Effector CD8-positive, alpha-beta T cell (primary cell): ENCODE measurements around the gene ARHGEF10L.

ENCODE experiments used
- DNase-seq: peaks from one replicate; lab custom pipeline; 2025; lab: John Stamatoyannopoulos, UW

ARHGEF10L gene

GRCh38 chr1:17569200-17570139, 30.0 kb downstream of the ARHGEF10L start:
- no peak for DNase-seq

- no peak for DNase-seq
Measured at GRCh38 chr1:17570228-17570627, 30.7 kb downstream of the ARHGEF10L start.

DNA sequence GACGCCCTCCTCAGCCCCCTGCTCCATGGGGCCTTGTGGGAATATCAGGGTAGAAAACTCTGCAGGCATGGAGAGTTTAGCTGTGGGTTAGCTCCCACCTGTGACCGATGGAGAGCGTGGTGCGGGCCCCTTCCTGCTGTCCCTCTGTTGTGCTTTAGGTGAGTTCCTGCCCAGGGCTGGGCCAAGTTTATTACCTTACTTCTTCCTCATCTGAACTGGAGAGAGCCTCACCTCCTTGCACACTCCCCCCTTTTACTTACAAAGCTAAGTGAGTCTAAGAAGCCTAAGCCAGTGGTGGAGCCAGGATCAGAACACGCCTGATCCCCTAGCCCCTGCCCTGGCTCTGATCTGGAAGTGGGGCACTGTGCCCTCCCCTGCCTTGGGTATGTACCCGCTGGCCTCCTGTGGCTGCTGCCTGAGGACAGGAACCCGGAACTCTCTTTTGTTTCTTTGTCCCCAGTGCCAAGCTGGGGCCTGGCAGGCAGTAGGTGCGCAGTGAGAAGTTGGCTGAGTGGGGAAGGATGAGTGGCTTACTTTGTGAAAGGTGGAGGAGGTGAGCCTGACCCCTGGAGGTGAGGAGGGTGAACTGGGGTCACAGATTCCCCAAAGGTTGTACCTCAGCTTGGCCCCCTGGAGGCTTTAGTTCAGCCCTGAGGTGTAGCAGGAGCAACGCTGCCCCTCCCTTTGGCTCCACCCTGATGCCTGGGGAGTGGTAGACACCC, 32.9 kb downstream of the ARHGEF10L start:
- no peak for DNase-seq

DNA sequence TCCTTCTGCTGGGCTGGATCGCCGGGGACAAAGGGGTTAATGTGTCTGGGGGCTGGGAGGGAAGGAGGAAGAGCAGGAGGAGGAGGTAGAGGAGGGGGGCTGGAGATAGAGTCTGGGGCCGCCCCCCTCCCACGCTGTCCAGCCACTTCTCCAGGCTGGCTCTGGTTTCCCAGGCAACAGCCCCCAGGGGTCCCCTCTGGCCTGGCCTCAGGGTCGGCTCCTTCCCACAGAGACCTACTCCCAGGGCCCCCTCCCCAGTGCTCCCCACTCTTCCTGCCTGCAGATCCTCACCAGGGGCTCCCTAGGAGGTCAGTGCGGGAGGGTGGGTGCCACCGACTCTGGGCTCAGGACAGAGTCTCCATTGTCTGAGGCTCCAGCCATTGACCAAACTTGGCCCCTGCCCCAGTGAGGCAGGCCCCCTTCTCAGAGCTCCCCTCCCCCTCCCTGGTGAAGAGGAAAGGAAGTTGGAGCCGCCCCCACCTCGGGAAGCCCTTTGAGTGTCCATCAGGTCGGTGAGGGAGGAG, 34.1 kb downstream of the ARHGEF10L start:
- no peak for DNase-seq

GRCh38 chr1:17574516-17574915, 35.0 kb downstream of the ARHGEF10L start:
- no peak for DNase-seq

- DNase-seq = no peak
Measured at GRCh38 chr1:17575797-17576518, 36.5 kb downstream of the ARHGEF10L start.

DNA sequence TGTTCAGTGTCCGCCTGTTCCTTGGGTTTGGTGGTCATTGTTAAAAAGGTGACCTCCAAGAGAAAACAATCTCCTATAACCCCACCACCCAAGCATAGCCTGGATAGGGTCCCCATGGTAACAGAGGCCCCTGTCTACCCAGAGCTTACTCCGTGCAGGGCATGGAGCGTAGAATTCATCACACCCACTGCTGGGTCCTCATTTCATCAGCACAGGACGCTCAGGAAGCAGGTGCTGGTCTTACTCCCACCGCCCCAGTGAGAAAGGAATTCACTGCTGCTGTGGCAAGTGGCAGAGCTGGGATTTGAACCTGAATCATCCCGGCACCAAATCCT, 37.0 kb downstream of the ARHGEF10L start:
- DNase-seq = no peak

DNA sequence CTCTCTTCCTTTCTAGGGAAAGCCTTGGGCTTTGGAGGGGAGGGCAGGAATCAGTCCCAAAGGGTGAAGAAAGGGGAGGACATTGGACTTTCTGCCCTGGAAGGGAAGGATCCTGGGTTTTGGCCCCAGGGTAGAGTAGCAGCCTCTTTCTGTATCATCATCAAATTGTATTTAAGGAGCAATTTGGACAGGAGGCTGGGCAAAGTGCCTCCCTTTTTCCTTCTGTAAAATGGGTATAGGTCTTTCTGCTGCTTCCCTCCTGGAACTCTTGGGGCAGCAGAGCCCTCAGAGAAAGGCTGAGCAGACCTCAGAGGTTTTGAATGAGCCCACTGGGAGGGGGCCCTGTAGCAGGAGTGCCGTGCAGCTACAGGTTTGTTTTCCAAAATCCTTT, 38.4 kb downstream of the ARHGEF10L start:
- no peak for DNase-seq

DNA sequence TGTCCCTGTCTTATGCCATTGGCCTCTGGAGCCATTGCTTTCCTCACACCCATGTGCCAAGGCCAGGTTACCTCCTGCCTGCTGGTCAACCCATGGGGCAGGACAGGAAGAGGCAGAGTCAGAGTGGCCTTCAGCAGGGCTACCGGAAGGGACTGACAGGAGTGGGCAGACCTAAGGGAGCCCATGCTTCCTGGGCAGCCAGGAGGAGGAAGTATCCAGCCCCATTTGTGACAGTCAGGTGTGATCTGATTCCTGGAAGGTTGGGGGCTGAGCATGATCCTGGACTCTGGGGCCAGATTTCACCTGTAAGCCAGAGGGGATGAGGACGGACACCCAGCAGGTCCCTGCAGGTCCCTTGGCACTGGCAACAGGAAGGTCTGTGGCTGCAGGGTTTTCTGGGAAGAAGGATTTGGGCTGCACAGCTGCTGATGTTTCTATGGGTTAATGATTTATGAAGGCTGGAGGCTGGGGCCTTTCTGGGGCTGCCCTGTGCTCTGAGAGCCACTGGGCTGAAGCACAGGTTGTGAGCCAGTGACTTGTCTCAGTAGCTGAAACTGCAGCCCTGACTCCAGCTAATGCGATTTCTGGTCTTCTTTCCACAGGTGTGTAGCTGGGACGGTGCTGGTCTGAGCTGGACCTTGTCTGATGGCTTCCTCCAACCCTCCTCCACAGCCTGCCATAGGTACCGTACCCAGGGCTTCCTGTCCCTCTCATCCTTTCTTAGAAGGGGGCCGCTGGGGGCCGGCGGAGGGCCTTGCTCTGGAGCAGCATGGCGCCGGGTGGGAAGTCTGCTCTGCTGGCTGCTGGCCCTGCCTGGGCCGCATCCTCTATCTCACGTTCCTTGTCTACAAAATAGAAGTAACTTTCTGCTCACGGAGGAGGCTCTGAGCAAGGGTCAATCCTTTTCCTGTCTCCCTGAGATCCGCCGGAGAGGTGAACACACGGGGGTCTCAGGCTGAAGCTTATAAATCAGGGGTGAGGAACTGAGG, 40.7 kb downstream of the ARHGEF10L start:
- DNase-seq = no peak

- DNase-seq = no peak
Measured at GRCh38 chr1:17581389-17582123, 42.1 kb downstream of the ARHGEF10L start.

DNA sequence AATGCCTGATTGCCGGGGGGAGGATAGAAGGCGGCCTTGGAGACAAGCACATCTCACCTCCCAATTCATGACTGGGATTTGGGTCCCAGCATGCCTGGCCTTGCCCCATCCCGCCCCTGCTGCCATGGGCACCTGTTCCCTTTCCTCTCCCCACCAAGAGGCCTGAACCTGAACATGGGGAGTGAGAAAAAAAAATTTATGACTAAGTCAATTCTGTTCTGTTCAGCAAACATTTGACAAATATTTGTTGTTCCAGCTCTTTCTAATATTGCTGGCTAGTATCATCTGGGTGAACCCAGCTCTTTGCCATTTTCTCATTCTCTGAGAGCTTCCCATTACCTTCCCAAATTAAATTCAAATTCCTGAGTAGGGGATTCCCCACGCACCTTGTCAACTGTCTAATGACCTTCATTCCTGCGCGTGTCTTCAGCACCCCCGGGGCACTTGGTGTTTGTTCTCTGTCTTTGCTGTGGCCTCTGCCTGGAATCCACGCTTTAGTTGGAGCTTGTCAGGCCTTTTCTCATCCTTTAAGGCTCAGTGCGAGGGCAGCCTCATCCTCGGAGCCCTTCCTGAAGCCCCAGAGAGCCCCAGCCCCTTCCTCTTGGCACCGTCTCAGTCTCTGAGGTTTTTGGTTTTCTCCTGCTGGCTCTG, 42.8 kb downstream of the ARHGEF10L start:
- DNase-seq = no peak

GRCh38 chr1:17584539-17584938, 45.0 kb downstream of the ARHGEF10L start:
- no peak for DNase-seq

DNA sequence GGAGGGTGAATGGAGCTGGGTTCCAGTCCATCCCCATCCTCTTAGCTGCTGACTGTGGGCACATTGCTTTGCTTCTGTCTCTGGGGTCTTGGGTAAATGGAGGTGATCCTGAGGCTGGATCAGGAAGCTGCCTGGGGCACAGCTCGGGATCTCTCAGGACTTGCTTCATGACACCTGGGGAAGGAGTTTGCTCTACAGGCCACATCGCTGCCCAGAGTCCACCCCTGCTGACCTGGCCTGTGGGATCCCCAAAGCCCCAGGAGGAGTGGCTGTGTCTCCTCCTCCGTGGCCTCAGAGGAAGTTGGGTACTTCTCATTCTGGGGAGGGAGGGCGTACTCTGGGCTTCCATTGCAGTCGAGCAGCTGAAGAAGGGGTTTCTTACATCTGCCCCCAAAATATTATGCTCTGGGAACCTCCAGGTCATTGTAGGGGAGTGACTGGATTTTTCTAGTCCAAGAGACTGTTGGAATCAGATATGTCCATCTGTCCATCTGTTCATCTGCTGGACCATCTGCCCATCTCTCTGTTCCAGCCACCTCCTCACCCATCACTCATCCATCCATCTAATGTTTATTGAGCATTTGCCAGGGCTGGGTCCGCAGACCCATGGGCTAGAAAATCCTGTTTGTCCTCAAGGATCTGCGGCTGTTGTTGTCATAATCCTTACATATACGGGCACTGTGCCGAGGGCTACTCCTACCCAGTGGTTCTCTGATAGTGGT, 45.9 kb downstream of the ARHGEF10L start:
- DNase-seq = no peak

- DNase-seq = no peak
Measured at GRCh38 chr1:17586172-17586964, 46.9 kb downstream of the ARHGEF10L start.

DNA sequence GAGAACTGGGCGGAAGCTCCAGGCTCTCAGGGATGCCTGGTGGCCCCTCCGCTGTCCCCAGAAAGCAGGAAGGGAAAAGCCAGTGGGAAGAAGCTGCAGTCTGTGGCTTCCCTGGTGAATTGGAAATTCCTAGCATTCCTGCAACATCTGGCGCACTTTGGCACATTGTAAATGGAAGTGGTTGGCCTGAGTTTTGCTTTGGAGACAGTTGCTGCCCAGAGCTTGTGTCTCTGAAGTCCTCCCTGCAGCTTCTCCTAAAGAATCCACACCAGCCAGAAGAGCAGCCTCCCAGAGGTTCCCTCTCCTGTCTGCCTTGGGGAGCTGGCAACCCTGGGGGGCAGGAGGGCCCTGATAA, 48.2 kb downstream of the ARHGEF10L start:
- no peak for DNase-seq

DNA sequence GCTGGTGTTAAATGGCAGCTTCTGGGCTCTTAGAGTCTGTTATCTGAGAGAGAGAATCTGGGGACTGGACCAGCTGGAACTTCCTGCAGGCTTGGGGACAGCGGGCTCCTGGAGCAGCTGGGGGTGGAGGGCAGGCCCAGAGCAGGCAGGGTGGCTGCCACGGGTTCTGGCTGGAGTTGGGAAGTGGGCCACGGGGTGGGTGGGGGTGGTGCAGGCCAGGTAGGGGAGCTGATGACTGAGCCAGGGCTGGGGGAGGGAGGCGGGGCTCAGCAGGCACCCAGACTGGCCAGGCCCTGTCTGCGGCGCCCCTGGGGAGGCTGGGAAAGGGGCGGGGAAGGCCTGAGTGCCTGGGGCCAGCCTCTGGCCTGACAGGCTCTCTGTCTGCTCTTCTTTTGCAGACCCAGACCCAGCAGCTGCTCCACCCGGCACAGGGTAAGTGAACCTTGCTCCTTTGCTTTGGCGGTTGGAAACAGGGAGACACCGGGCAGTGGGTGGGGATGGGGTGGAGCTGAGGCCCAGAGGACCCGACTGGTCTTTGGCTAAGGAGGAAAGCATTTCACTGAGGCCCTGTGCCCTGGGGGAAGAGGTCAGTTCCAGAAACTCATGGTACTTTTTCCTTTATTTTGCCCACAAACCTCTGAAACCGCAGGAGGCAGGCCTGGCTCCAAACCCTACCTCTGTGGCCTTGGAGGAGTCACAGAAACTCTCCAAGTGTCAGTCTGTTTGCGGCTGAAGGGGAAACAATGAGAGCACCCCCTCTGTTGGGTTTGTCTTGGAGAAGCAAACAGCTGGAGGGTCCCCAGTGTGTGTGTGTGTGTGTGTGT, 48.8 kb downstream of the ARHGEF10L start:
- DNase-seq = no peak

DNA sequence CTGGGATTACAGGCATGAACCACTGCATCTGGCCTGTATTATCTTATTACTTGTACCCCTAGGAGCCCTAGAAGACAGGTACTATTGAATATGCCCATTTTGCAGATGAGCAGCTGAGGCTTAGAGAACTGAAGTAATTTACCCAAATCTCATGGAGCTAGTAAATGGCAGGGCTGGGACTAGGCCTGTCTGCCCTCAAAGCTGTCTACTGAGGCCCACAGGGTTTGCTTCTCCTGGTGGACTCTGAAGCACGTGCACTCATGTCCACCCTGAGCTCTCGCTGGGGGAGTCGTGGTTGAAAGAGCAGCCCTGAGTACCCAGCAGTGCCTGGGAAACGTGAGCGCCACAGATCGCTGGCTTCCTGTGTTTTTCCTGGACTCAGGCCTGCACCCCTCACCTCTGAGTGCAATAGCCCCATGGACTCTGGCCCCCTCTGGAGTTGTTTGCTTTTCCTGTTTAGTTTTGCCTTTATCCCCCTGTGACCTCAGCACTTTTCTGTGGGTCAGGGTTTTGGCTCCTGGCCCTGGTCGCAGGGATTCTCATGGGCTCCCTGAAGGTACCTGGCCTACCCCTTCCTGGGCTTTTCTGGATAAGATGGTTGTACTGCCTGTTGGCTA, 52.4 kb downstream of the ARHGEF10L start:
- DNase-seq = no peak
